Esophagus squamous epithelium (tissue), 5 donors: ENCODE measurements around the gene PPP4C. TPM values are rescaled to one million over a fixed set of nuclear protein-coding genes. Genes with fewer than 3 reads are reported as not detected.

Experiments used
- DNase-seq: peaks from one replicate; lab custom pipeline; 2025; lab: John Stamatoyannopoulos, UW
- H3K27ac ChIP-seq, 4 donors: fragments of 200-600 bp; sonication (generic); one replicate each; pipeline ENCODE4 v1.5.1; 2016 to 2019; ENCODE audit warnings: mild to moderate bottlenecking in 1 of 4
- H3K27me3 ChIP-seq, 4 donors: fragments of 200-600 bp; sonication (generic); 1 replicate in 3 of 4; 2 replicates in 1 of 4; pipeline versions ENCODE4 v1.5.1 to v1.6.0; 2017 to 2021; ENCODE audit warnings: antibody characterized with exemption in 1 of 4
- H3K36me3 ChIP-seq, 3 donors: fragments of 200-600 bp; sonication (generic); one replicate each; pipeline ENCODE4 v1.5.1; 2016 to 2019
- H3K4me1 ChIP-seq, 3 donors: fragments of 200-600 bp; sonication (generic); one replicate each; pipeline ENCODE4 v1.5.1; 2017 to 2019
- H3K4me3 ChIP-seq, 4 donors: fragments of 200-600 bp; sonication (generic); 1 replicate in 3 of 4; 2 replicates in 1 of 4; pipeline ENCODE4 v1.5.1; 2016 to 2019; ENCODE audit warnings: mild to moderate bottlenecking in 2 of 4, moderate library complexity in 1 of 4
- H3K9me3 ChIP-seq, 3 donors: fragments of 200-600 bp; sonication (generic); one replicate each; pipeline ENCODE4 v1.5.1; 2016 to 2019
- CTCF ChIP-seq, 6 experiments: fragments of 450-650 bp in 4 of 6; fragments of 200-600 bp in 2 of 6; sonication (generic) in 2 of 6; IDR thresholded peaks; one replicate each; pipeline ENCODE4 v1.5.1; 2016 to 2019; ENCODE audit warnings: antibody characterized with exemption in 6 of 6, mild to moderate bottlenecking in 4 of 6, moderate library complexity in 4 of 6
- POLR2A ChIP-seq, 4 donors: fragments of 450-650 bp; IDR thresholded peaks; one replicate each; pipeline ENCODE4 v1.6.1; 2017; ENCODE audit warnings: antibody characterized with exemption in 4 of 4, mild to moderate bottlenecking in 4 of 4, moderate library complexity in 3 of 4
- WGBS, 2 donors: methylation state at CpG; one replicate each; pipeline ENCODE4 v1.1.5; 2018; 5-methylcytosine and 5-hydroxymethylcytosine counted together
- intact Hi-C: fragments of 100-400 bp; cut with DNase I; formaldehyde crosslinking; loops from one replicate; pipeline ENCODE4 v1.15.0; 2022
- total RNA-seq, 4 donors: library from RNA; depleted of rRNA; stranded (reverse); fragments of >200 nt; gene quantifications; one replicate each; pipeline ENCODE4 v1.1.0, GENCODE V29; 2016
- donor health status: DM: yes; HTN: yes; CAD: no.

The PPP4C gene
- total RNA-seq, 4 donors from 2014 or later, result 67.9 to 100 (median 78.4) TPM

- H3K4me1 ChIP-seq, result peaks cover 24 to 56% (median 26%) of the 10 kb centered on the region in 3 donors
- peak overlapping the region in 1 of 4 donors; percentile 52 for H3K27ac ChIP-seq
- intact Hi-C loops, result no loop called here
- no peaks in the 10 kb centered on the region for H3K9me3 ChIP-seq
- no peak overlapping the region for H3K4me3 ChIP-seq
- TF ChIP-seq POLR2A (IDR thresholded peaks at IDR 0.05), result no peak
- no peak for TF ChIP-seq CTCF (IDR thresholded peaks at IDR 0.05)
- H3K27me3 ChIP-seq, result no peaks in the 10 kb centered on the region
- DNase-seq, result no peak
- peaks cover 21 to 59% (median 32%) of the 10 kb centered on the region in 3 donors for H3K36me3 ChIP-seq
- WGBS, 2 donors, result 70 to 88% methylated on average over 5 to 8 of the region's 27 CpGs
Observed at GRCh38 chr16:30086291-30087140, 10.7 kb downstream of the PPP4C start.

GRCh38 chr16:30087181-30087898, 11.5 kb downstream of the PPP4C start:
- peaks cover 21 to 50% (median 24%) of the 10 kb centered on the region in 3 donors for H3K36me3 ChIP-seq
- peak overlapping the region in 2 of 4 donors; percentile 29 to 34 for H3K27ac ChIP-seq
- no peaks in the 10 kb centered on the region for H3K9me3 ChIP-seq
- H3K27me3 ChIP-seq, result no peaks in the 10 kb centered on the region
- no peak overlapping the region for H3K4me3 ChIP-seq
- H3K4me1 ChIP-seq, result peaks cover 29 to 64% (median 31%) of the 10 kb centered on the region in 3 donors
- no peak for TF ChIP-seq CTCF (IDR thresholded peaks at IDR 0.05)
- TF ChIP-seq POLR2A (IDR thresholded peaks at IDR 0.05), result no peak
- 86 to 88% methylated on average over 10 to 11 of the region's 11 CpGs for WGBS, 2 donors
- intact Hi-C loops, result no loop called here
- no peak for DNase-seq

- no peaks in the 10 kb centered on the region for H3K9me3 ChIP-seq
- peaks cover 14 to 48% (median 21%) of the 10 kb centered on the region in 3 donors for H3K36me3 ChIP-seq
- no peak for TF ChIP-seq POLR2A (IDR thresholded peaks at IDR 0.05)
- no peak for TF ChIP-seq CTCF (IDR thresholded peaks at IDR 0.05)
- H3K4me1 ChIP-seq, result peaks cover 38 to 74% (median 41%) of the 10 kb centered on the region in 3 donors
- H3K27ac ChIP-seq, result peak overlapping the region; percentile 42 to 99 (median 84)
- DNase-seq, result no peak
- WGBS, 2 donors, result 64 to 66% methylated on average over 8 of the region's 10 CpGs
- no peak overlapping the region for H3K4me3 ChIP-seq
- intact Hi-C loops, result no loop called here
- no peaks in the 10 kb centered on the region for H3K27me3 ChIP-seq
Observed at GRCh38 chr16:30088237-30088831, 12.5 kb downstream of the PPP4C start.

GRCh38 chr16:30088832-30089624, 13.2 kb downstream of the PPP4C start:
- DNase-seq, result no peak
- peaks cover 42 to 81% (median 44%) of the 10 kb centered on the region in 3 donors for H3K4me1 ChIP-seq

More at GRCh38 chr16:30088832-30089624, 13.2 kb downstream of the PPP4C start:
- H3K27ac ChIP-seq, result peak overlapping the region; percentile 42 to 99 (median 84)
- TF ChIP-seq CTCF (IDR thresholded peaks at IDR 0.05) (no peak), POLR2A (IDR thresholded peaks at IDR 0.05) (no peak)
- no peaks in the 10 kb centered on the region for H3K9me3 ChIP-seq
- peaks cover 11 to 48% (median 14%) of the 10 kb centered on the region in 3 donors for H3K36me3 ChIP-seq
- no peaks in the 10 kb centered on the region for H3K27me3 ChIP-seq
- 41 to 62% methylated on average over 3 to 7 of the region's 22 CpGs for WGBS, 2 donors
- H3K4me3 ChIP-seq, result no peak overlapping the region
- intact Hi-C loops, result no loop called here
